ENCODE measurements around the gene EPHA8.

EPHA8 gene

GRCh38 chr1:22638476-22639234 is 75.4 kb downstream of the EPHA8 start:
- in situ Hi-C loops (cut with MboI; ENCODE audit: low sequenced_read_pairs): loop anchor here (25.0 kb wide), 1 partner anchor 526 kb away; no protein-coding TSS in a partner anchor

GRCh38 chr1:22639286-22639685 is 76.0 kb downstream of the EPHA8 start:
- in situ Hi-C loops (cut with MboI; ENCODE audit: low sequenced_read_pairs): loop anchor here (25.0 kb wide), 1 partner anchor 527 kb away; no protein-coding TSS in a partner anchor

DNA sequence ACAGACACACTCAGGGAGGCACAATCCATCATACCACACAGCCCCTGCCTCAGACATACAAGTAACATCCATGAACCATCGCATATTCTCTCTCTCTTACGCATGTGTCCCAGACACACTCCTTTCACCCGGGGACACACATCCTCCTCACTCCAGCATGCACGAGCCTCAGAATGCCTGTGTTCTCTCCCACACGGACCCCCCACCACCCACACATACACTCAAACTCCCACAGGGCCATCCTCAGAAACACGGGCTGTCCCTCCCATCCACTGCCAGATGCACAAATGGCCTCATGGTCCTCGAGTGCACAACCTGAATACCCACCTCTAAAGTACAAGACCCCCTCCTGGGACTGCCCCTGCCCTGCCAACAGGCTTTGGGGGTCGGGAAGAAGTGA is 78.0 kb downstream of the EPHA8 start:
- in situ Hi-C loops (cut with MboI; ENCODE audit: low sequenced_read_pairs): loop anchor here (10.0 to 25.0 kb wide), 2 partner anchors 216 to 529 kb away; no protein-coding TSS in a partner anchor

GRCh38 chr1:22641906-22642636 is 78.8 kb downstream of the EPHA8 start:
- in situ Hi-C loops (cut with MboI; ENCODE audit: low sequenced_read_pairs): loop anchor here (10.0 to 25.0 kb wide), 2 partner anchors 217 to 530 kb away; no protein-coding TSS in a partner anchor

GRCh38 chr1:22643381-22643780 is 80.1 kb downstream of the EPHA8 start, which contains the start of gene C1QC:
Gene C1QC (plus strand): TSS chr1:22643633. CDS start chr1:22644024, 391 bp downstream.
- in situ Hi-C loops (cut with MboI; ENCODE audit: low sequenced_read_pairs): loop anchor here (10.0 to 25.0 kb wide), 2 partner anchors 219 to 531 kb away; no protein-coding TSS in a partner anchor

DNA sequence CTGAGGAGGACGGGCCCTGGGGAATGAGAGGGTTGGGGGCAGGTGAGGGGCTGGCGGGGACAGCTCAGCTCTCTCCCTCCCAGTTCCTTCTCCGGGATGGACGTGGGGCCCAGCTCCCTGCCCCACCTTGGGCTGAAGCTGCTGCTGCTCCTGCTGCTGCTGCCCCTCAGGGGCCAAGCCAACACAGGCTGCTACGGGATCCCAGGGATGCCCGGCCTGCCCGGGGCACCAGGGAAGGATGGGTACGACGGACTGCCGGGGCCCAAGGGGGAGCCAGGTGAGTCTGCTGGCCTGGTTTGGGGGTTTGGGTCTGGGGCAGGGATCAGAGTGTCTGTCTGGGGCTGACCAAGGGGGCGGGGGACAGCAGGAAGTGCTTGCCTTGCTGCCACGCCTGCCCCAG is 80.6 kb downstream of the EPHA8 start:
- in situ Hi-C loops (cut with MboI; ENCODE audit: low sequenced_read_pairs): loop anchor here (10.0 to 25.0 kb wide), 2 partner anchors 219 to 532 kb away; no protein-coding TSS in a partner anchor

DNA sequence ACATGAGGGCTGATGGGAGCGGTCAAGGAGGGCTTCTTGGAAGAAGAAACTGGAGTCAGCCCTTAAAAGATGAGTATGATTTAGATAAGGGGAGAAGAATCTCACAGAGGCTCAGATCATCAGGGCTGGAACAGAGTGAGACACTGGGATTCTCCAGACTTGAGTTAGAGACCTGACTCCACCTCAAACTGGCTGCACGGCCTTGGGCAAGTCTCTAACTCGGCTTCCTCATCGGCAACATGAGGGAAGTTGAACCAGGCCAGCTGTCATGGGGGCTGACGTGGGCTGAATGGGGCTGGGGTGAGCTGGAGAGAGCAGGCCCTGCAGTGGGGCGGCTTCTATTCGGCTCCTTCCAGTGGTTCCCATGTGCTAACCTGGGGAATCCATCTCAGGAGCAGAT is 82.6 kb downstream of the EPHA8 start:
- in situ Hi-C loops (cut with MboI; ENCODE audit: low sequenced_read_pairs): loop anchor here (10.0 to 25.0 kb wide), 2 partner anchors 221 to 534 kb away; no protein-coding TSS in a partner anchor

DNA sequence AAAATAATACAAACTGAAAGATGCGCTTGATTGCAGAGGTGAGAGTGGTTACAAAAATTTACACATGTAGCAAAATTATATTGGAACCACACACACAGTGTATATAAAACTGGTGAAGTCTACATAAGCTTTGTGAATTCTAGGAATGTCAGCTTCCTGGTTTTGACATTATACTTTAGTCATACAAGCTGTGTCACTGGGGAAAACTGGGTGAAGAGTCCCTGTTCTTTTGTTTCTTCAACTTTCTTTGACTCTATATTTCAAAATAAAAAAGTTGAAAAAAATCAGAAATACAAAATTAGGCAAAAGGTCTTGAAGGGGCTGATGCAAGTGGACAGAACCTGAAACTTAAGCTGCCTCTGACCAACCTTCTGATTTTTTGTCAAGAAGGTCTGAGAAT is 83.1 kb downstream of the EPHA8 start:
- in situ Hi-C loops (cut with MboI; ENCODE audit: low sequenced_read_pairs): loop anchor here (10.0 to 25.0 kb wide), 2 partner anchors 222 to 534 kb away; no protein-coding TSS in a partner anchor

GRCh38 chr1:22650089-22650693 is 86.9 kb downstream of the EPHA8 start:
- in situ Hi-C loops (cut with MboI; ENCODE audit: low sequenced_read_pairs): no loop called here

DNA sequence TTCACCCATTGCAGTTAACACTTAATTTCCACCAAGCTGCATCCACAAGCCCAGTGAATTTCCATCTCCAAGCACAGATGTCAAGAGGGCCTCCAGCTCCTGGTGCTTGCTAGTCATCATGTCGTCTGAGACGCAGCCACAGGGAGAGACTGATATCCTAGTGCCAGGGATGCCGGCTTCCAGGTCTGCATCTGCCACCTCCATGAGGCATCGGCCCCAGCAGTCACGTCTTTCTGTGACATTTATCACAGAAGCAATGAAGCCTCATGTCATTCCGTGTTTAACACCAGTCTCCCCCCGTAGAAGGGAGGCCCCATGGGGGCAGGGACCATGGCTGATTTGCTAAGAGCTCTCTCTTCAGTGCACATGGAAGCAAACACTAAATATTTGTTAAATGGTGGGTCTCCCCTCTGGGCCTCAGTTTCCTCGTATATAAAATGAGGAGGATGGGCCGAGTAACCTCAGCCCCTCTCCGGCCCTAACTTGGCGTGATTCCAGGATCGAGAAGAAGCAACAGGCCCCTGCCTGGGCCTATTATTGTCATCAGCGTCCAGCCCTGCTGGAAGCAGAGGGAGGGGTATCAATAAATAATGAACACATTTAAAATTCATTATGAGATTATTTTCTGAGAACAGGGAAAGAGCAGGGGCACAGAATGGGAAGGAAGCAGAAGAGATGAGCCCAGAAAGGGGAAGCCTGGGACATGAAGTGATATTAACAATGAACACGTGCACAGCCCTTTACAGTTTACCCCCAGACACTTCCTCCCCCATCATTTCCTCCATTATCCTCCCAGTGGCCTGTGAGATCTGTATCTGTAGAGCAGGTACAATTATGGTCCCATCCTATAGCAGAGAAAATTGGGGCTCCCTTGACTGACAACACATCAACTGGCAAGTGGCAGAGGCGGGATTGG is 88.9 kb downstream of the EPHA8 start:
- in situ Hi-C loops (cut with MboI; ENCODE audit: low sequenced_read_pairs): no loop called here

DNA sequence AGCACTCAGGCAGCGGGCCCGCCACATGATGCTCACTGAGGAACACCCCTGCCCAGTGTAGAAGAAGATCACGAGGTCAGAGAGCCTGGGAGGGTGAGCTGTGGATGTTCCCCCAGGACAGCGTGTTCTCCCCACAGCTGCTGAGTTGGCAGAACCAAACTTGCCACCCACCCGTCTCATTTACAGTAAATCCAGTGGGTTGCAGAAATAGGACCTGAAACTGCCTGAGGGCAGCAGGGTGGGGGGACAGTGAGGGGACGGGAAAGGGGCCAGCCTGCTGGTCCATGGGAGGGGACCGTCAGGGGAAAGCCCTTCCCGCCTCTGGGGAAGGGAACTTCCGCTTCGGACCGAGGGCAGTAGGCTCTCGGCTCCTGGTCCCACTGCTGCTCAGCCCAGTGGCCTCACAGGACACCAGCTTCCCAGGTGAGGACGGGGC is 89.6 kb downstream of the EPHA8 start, which contains the start of gene C1QB:
Gene C1QB, plus strand, starts transcription at position 356 of the 436 bp plus-strand sequence. CDS start 6,227 bp downstream, outside the sequence.
- in situ Hi-C loops (cut with MboI; ENCODE audit: low sequenced_read_pairs): no loop called here
